ENCODE results near the gene NEIL1.
"Not testable (repeated sequence)": the region's sequence is repeated elsewhere in the genome, so short reads cannot be mapped to it uniquely, and the experiment has no call there.

NEIL1 gene, protein sequence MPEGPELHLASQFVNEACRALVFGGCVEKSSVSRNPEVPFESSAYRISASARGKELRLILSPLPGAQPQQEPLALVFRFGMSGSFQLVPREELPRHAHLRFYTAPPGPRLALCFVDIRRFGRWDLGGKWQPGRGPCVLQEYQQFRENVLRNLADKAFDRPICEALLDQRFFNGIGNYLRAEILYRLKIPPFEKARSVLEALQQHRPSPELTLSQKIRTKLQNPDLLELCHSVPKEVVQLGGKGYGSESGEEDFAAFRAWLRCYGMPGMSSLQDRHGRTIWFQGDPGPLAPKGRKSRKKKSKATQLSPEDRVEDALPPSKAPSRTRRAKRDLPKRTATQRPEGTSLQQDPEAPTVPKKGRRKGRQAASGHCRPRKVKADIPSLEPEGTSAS

DNA sequence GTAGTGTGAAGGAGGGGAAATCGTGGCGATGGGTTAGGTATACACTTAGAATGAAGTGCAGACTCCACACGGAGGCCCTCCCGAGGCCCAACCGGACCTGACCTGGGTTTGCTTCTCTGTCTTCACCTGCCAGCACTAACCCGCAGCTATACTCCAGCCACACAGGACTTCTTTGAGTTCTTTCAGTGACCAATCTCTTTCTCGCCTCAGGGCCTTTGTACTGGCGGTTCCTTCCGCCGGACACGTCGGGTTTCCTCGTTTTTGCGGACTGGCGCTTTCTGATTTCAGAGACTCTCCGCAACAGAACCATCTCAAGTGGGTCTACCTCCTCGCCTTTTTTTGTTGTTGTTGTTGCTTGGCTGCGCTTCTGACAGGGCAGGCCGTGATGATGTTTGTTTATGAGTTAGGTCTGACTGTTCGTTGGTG, at the start of gene NEIL1:
Gene NEIL1 (plus strand): TSS at position 244 of the 426 bp plus-strand sequence. CDS start 1,867 bp downstream, outside the sequence.
- no peaks in the 10 kb centered on the region for H3K9me3 ChIP-seq (ENCODE audit: insufficient read depth, low read length)
- DNase-seq (ENCODE audit: low read depth, low spot score) = no peak
- peaks cover 39% of the 10 kb centered on the region for H3K27me3 ChIP-seq (ENCODE audit: insufficient read depth, insufficient read length)
- TF ChIP-seq YY1 (IDR thresholded peaks at IDR 0.05; ENCODE audit: insufficient read depth, insufficient read length) = no peak
- H3K36me3 ChIP-seq (ENCODE audit: insufficient read depth, insufficient read length, low read length) = peaks cover under 1% of the 10 kb centered on the region
- H3K4me3 ChIP-seq (ENCODE audit: insufficient read length, low read depth) = peak within 1 kb of the TSS; percentile 77
- H3K4me1 ChIP-seq (ENCODE audit: insufficient read depth, insufficient read length) = peaks cover 8% of the 10 kb centered on the region
- peak within 1 kb of the TSS; percentile 88 for H3K9ac ChIP-seq (ENCODE audit: insufficient read length, low read depth)

- DNase-seq (ENCODE audit: low read depth, low spot score); H3K4me3 ChIP-seq (ENCODE audit: insufficient read length, low read depth); H3K4me1 ChIP-seq (ENCODE audit: insufficient read depth, insufficient read length); H3K36me3 ChIP-seq (ENCODE audit: insufficient read depth, insufficient read length, low read length); H3K9ac ChIP-seq (ENCODE audit: insufficient read length, low read depth); H3K27me3 ChIP-seq (ENCODE audit: insufficient read depth, insufficient read length); H3K9me3 ChIP-seq (ENCODE audit: insufficient read depth, low read length): not testable (repeated sequence)
These were observed 48.1 kb upstream of the NEIL1 start for GRCh38 chr15:75298541-75299310.

- H3K36me3 ChIP-seq (ENCODE audit: insufficient read depth, insufficient read length, low read length); H3K9me3 ChIP-seq (ENCODE audit: insufficient read depth, low read length); H3K9ac ChIP-seq (ENCODE audit: insufficient read length, low read depth); DNase-seq (ENCODE audit: low read depth, low spot score); H3K27me3 ChIP-seq (ENCODE audit: insufficient read depth, insufficient read length); H3K4me3 ChIP-seq (ENCODE audit: insufficient read length, low read depth); H3K4me1 ChIP-seq (ENCODE audit: insufficient read depth, insufficient read length): not testable (repeated sequence)
These were observed 47.5 kb upstream of the NEIL1 start for GRCh38 chr15:75299311-75299688.

- H3K9me3 ChIP-seq (ENCODE audit: insufficient read depth, low read length); H3K27me3 ChIP-seq (ENCODE audit: insufficient read depth, insufficient read length); H3K9ac ChIP-seq (ENCODE audit: insufficient read length, low read depth); H3K4me3 ChIP-seq (ENCODE audit: insufficient read length, low read depth); H3K36me3 ChIP-seq (ENCODE audit: insufficient read depth, insufficient read length, low read length); DNase-seq (ENCODE audit: low read depth, low spot score); H3K4me1 ChIP-seq (ENCODE audit: insufficient read depth, insufficient read length): not testable (repeated sequence)
These were observed 46.8 kb upstream of the NEIL1 start for GRCh38 chr15:75300026-75300425.

DNA sequence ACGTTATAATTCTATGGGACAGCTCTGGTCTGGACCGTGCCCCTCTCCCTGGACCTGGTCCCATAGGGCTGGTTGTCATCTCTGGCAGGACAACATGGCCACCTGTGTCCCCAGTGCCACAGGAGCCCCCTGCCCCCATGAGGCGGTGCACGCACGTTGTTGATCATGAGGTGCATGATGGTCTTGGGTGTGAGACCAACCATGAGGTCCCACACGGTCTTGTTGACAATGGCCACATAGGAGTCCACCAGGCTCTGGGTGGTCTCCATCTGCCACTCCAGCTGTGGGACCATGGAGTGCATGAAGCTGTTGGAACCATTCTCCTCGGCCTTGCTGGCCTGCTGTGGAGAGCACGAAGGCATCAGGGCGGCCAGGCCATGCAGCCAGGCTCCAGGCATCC, 44.5 kb upstream of the NEIL1 start:
- Histone ChIP-seq H3K4me1 (ENCODE audit: insufficient read depth, insufficient read length) (no peaks in the 10 kb centered on the region), H3K36me3 (ENCODE audit: insufficient read depth, insufficient read length, low read length) (no peaks in the 10 kb centered on the region), H3K4me3 (ENCODE audit: insufficient read length, low read depth) (no peak overlapping the region), H3K9ac (ENCODE audit: insufficient read length, low read depth) (no peak overlapping the region), H3K9me3 (ENCODE audit: insufficient read depth, low read length) (no peaks in the 10 kb centered on the region), H3K27me3 (ENCODE audit: insufficient read depth, insufficient read length) (no peaks in the 10 kb centered on the region)
- no peak for DNase-seq (ENCODE audit: low read depth, low spot score)
- TF ChIP-seq YY1 (IDR thresholded peaks at IDR 0.05; ENCODE audit: insufficient read depth, insufficient read length) = no peak
- TF ChIP-seq ZNF274 (IDR thresholded peaks at IDR 0.05; ENCODE audit: low read depth, low read length) = no peak
- TF ChIP-seq SUZ12 (IDR thresholded peaks at IDR 0.05; ENCODE audit: extremely low read depth, insufficient read depth, insufficient read length) = no peak

DNA sequence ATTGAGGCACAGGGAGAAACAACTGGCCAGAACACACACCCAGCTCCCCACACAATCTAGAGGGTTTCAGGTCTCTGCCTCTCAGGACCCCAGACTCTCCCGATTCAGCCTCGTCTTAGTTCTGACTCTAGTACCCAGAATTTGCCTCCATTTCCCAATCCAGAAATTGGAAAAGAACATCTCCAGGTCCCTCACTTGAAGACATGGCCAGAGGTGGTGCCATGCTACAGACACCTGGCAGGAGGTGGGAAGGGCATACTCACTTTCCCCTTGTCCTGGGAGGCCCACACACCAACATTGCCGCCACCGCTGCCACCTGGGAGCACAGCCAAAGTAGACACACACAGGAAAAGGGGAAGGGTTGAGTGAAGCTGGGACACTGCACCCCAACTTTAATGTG, 44.1 kb upstream of the NEIL1 start:
- not testable (repeated sequence) for H3K36me3 ChIP-seq (ENCODE audit: insufficient read depth, insufficient read length, low read length); H3K9me3 ChIP-seq (ENCODE audit: insufficient read depth, low read length); H3K27me3 ChIP-seq (ENCODE audit: insufficient read depth, insufficient read length); H3K4me1 ChIP-seq (ENCODE audit: insufficient read depth, insufficient read length); H3K9ac ChIP-seq (ENCODE audit: insufficient read length, low read depth); H3K4me3 ChIP-seq (ENCODE audit: insufficient read length, low read depth); DNase-seq (ENCODE audit: low read depth, low spot score)

- H3K36me3 ChIP-seq (ENCODE audit: insufficient read depth, insufficient read length, low read length) = no peaks in the 10 kb centered on the region
- H3K4me1 ChIP-seq (ENCODE audit: insufficient read depth, insufficient read length) = no peaks in the 10 kb centered on the region
- DNase-seq (ENCODE audit: low read depth, low spot score) = no peak
- no peak overlapping the region for H3K9ac ChIP-seq (ENCODE audit: insufficient read length, low read depth)
- H3K4me3 ChIP-seq (ENCODE audit: insufficient read length, low read depth) = no peak overlapping the region
- no peaks in the 10 kb centered on the region for H3K9me3 ChIP-seq (ENCODE audit: insufficient read depth, low read length)
- TF ChIP-seq SUZ12 (IDR thresholded peaks at IDR 0.05; ENCODE audit: extremely low read depth, insufficient read depth, insufficient read length) (no peak), YY1 (IDR thresholded peaks at IDR 0.05; ENCODE audit: insufficient read depth, insufficient read length) (no peak), ZNF274 (IDR thresholded peaks at IDR 0.05; ENCODE audit: low read depth, low read length) (no peak)
- H3K27me3 ChIP-seq (ENCODE audit: insufficient read depth, insufficient read length) = peaks cover 6% of the 10 kb centered on the region
These were observed 40.7 kb upstream of the NEIL1 start for GRCh38 chr15:75306188-75306587.
